ENCODE results near the gene PRLH. TPM values are rescaled to one million over a fixed set of nuclear protein-coding genes. Genes with fewer than 3 reads are reported as not detected.

Gene PRLH
- total and polyA plus RNA-seq, 2 of the 13 experiments (the other 11 are each of a cell fraction or from before 2014, with no cell fraction given): not detected

- TF ChIP-seq RERE (CRISPR knock-in tag; IDR thresholded peaks at IDR 0.05; ENCODE audit: low read depth) (no peak), MED13 (CRISPR knock-in tag; IDR thresholded peaks at IDR 0.05) (peak; percentile 90; the same call in 1 of the 2 replicates), ZNF629 (CRISPR knock-in tag; conservative IDR thresholded peaks at IDR 0.05) (peak; percentile 77), ZNF639 (CRISPR knock-in tag; conservative IDR thresholded peaks at IDR 0.05) (peak; percentile 63; the same call in 1 of the 2 replicates), MZF1 (CRISPR knock-in tag; IDR thresholded peaks at IDR 0.05; ENCODE audit: borderline replicate concordance) (no peak), SRSF9 (IDR thresholded peaks at IDR 0.05; ENCODE audit: borderline replicate concordance, insufficient read depth, low read depth, low read length, poor library complexity, severe bottlenecking) (no peak), FOXP1 (IDR thresholded peaks at IDR 0.05) (peak; percentile 73), FOXP1 (CRISPR knock-in tag; IDR thresholded peaks at IDR 0.05) (peak; percentile 73), ZSCAN9 (CRISPR knock-in tag; IDR thresholded peaks at IDR 0.05; ENCODE audit: borderline replicate concordance) (peak; percentile 93; the same call in 1 of the 2 replicates), ZNF282 (IDR thresholded peaks at IDR 0.05; ENCODE audit: partially characterized antibody) (no peak), CREBL2 (CRISPR knock-in tag; IDR thresholded peaks at IDR 0.05; ENCODE audit: borderline replicate concordance) (no peak), CREB3 (CRISPR knock-in tag; IDR thresholded peaks at IDR 0.05) (0 out of 2 replicates have a peak, but pooled peaks have one; percentile 28), ZSCAN12 (CRISPR knock-in tag; IDR thresholded peaks at IDR 0.05) (no peak), HES4 (CRISPR knock-in tag; IDR thresholded peaks at IDR 0.05; ENCODE audit: borderline replicate concordance) (0 out of 2 replicates have a peak, but pooled peaks have one; percentile 77), PAWR (CRISPR knock-in tag; IDR thresholded peaks at IDR 0.05; ENCODE audit: borderline replicate concordance) (0 out of 2 replicates have a peak, but pooled peaks have one; percentile 57), ZNF687 (CRISPR knock-in tag; IDR thresholded peaks at IDR 0.05) (peak; percentile 100)
These were observed 24.1 kb downstream of the PRLH start, which contains the start of gene RAB17 (continued) for GRCh38 chr2:237590272-237591140.
